GM10266 (cell line): Measurements from ENCODE around the gene SMAD5.

Experiments
- DNase-seq: peaks from one replicate; pipeline ENCODE4 v3.0.0; 2012; ENCODE audit errors: extremely low spot score
- CTCF ChIP-seq: IDR thresholded peaks from 2 replicates; pipeline ENCODE4 v1.5.1; 2012; ENCODE audit warnings: mild to moderate bottlenecking, low read depth; ENCODE audit not compliant: control insufficient read depth, insufficient read depth; ENCODE audit errors: missing control alignments

The SMAD5 gene

DNA sequence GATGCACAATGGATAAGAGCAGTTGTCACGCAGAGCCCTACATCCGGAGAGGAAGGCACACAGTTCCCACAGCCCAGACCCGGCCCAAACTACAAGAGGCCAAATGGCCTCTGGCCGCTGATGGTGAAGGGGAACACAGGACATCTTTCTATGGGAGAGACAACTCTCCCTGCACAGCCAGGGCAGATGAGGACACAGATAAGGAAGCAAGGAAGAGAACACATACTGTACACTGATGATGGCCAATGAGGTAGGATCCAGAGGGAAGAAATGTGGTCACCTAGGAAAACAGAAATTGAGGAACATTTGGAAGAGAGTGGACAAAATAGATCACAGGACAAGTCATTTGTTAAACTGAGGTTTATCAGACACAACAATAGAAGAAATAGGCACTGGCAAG, 88.7 kb downstream of the SMAD5 start:
- no peak for TF ChIP-seq CTCF
- no peak for DNase-seq

DNA sequence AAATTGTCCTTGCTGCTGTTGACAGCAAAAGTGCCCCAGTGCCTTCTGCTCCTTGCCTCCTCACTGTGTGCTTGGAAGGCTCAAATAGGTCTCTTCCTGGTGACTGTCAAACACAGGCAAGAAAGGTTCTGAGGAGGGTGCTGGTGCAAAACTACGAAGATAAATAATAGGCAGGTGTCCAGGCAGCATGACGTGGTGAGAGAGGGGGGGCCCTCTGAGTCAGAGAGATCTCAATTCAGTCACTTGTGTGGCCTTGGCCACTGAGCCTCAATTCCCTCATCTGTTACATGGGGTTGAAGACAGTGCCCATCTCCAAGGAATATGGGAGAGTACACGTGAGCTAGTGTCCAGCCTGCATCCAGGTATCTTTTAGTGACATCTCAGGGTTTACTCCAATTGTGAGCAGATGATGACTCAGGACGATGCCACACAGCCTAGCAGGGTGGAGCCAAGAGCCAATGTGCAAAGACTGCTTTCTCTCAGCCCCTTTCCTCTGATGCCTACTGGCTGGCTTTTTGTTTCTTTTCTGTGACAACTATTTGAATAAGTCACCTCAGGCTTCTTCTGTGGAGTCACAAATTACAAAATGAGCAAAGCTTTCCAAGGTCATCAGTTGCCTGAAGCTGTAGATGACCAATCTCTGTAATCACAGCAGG, 90.1 kb downstream of the SMAD5 start:
- no peak for DNase-seq
- no peak for TF ChIP-seq CTCF

GRCh38 chr5:136225796-136226195, 93.2 kb downstream of the SMAD5 start:
- no peak for DNase-seq
- TF ChIP-seq CTCF: no peak

- no peak for DNase-seq
Measured at GRCh38 chr5:136226401-136226800, 93.8 kb downstream of the SMAD5 start.

DNA sequence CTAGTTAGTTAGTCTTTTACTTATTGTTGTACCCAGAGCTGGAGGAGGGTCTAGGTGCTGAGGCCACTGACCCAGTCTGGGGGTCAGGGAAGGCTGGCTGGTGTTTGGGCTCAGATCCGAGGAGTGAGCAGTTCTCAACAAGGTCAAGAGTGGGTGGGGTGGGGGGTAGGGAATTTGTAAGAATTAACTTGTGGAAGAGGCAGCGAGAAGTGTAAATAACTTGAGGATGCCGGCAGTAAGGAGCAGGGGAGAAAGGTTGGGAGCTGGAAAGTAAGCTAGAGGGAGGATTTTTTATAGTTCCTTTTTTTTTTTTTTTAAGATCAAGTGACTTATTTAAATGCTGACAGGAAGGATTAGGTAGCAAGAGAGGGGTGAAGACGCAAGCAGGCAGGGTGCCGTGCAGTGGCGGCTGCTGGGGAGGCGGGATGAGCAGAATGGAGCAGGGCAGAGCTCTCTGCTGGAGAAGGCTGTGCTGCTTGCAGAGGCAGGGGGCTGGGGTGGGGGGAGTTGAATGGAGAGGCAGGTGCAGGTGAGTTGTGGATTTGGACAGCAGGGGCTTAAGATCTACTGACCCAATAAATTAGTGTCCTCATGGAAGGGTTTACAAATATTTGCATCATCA, 95.6 kb downstream of the SMAD5 start:
- TF ChIP-seq CTCF: no peak

More at GRCh38 chr5:136226401-136226800, 93.8 kb downstream of the SMAD5 start:
- no peak for TF ChIP-seq CTCF

DNA sequence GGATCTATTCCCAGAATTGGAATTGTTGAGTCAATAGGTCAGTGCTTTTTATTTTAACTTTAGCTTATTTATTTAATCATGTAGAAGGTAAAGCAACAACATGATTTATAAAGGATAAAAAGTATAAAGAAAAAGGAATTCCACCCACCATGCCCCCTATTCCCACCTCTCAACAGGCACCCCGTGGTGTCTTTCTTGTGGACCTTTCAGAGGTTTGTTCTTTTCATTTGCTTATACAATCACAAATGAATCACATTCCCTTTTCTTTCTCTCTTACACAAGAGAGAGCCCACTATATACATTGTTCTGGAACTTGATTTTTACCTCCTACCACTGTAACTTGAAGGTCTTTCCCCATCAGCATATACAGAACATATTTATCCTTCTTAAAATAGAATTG, 97.5 kb downstream of the SMAD5 start:
- TF ChIP-seq CTCF: no peak
- DNase-seq: no peak

More for the DNA sequence above, 95.6 kb downstream of the SMAD5 start:
- no peak for DNase-seq

DNA sequence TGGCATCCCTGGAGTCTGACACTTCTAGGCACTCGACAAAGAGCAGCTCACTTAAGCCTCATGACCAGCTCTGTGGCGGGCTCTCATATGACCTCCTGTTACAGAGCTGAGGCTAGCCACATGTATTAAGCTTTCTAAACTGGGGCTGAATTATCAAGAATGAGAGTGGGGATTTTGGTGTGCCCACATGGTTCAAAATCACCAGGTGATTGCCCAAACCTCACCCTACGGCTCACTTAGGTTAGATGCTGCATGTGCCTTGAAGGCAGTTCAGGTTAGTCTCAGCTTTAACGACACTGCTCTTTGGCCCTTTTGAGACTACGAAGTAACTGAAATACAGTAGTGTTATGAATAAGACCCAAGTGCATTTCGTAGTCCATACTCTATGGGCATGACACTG, 99.7 kb downstream of the SMAD5 start:
- no peak for TF ChIP-seq CTCF
- no peak for DNase-seq
